HCT116 (cell line): Measurements from ENCODE around the gene CBFA2T3. TPM values are rescaled to one million over a fixed set of nuclear protein-coding genes. Genes with fewer than 3 reads are reported as not detected.
"Not testable (repeated sequence)": the region's sequence is repeated elsewhere in the genome, so short reads cannot be mapped to it uniquely, and the experiment has no call there.

ENCODE experiments used
- ATAC-seq: fragments of 200-7000 bp; cut with Tn5 transposase; 2 replicates; pipeline ENCODE4 v1.9.1; 2020; ENCODE audit warnings: mild to moderate bottlenecking, moderate library complexity
- BruUV-seq: library from RNA; stranded (reverse); fragments of 400-500 nt; replicated peaks from 2 replicates; lab custom pipeline; 2021; lab: Mats Ljungman, UMichigan
- CTCF ChIA-PET: fragments of 300-600 bp; sonication (Branson Sonifier 250); formaldehyde crosslinking; loops from one replicate; lab custom pipeline; 2021; ENCODE audit warnings: antibody characterized with exemption; lab: Charles Lee
- POLR2A ChIA-PET: fragments of 300-600, 350-600 bp; sonication (Branson Sonifier 250); formaldehyde crosslinking; loops from one replicate; lab custom pipeline; 2021; ENCODE audit warnings: antibody characterized with exemption; lab: Charles Lee
- RAD21 ChIA-PET, 2 experiments: fragments of 300-600 bp; sonication (Branson Sonifier 250); formaldehyde crosslinking; loops; one replicate each; lab custom pipeline; 2023; ENCODE audit warnings: low total read pairs in 2 of 2; ENCODE audit not compliant: uncharacterized antibody in 2 of 2, unreplicated experiment in 2 of 2, low non-redundant PET in 1 of 2; lab: Charles Lee
- DNase-seq: peaks from one replicate; pipeline ENCODE4 v3.0.0-alpha.2; 2010; ENCODE audit warnings: low read depth, low spot score
- H2AFZ ChIP-seq: fragments of 200-600 bp; shearing (Covaris generic), sonication (generic); 2 replicates; pipeline ENCODE4 v1.6.1; 2017; ENCODE audit warnings: low read depth, mixed run types, mixed read lengths, antibody characterized with exemption, low read length; ENCODE audit not compliant: poor library complexity, severe bottlenecking
- H3K27ac ChIP-seq: 2 replicates; pipeline ENCODE4 v1.5.1; 2012; ENCODE audit warnings: low read depth, low read length
- H3K27me3 ChIP-seq: fragments of 200-600 bp; sonication (generic); 2 replicates; pipeline ENCODE4 v1.6.1; 2016; ENCODE audit warnings: mixed run types, low read length, mixed read lengths; ENCODE audit not compliant: insufficient read depth
- H3K36me3 ChIP-seq, 2 experiments: fragments of 200-500 bp in 1 of 2; fragments of 200-600 bp in 1 of 2; sonication (Bioruptor generic) in 1 of 2; sonication (generic) in 1 of 2; 2 replicates each; pipeline versions ENCODE4 v1.5.1 to v1.6.1; 2014 to 2016; ENCODE audit warnings: low read length in 2 of 2, inconsistent platforms in 1 of 2, mixed read lengths in 1 of 2, mixed run types in 1 of 2; ENCODE audit not compliant: insufficient read depth in 2 of 2, control insufficient read depth in 1 of 2
- H3K4me1 ChIP-seq, 2 experiments: fragments of 200-600 bp in 1 of 2; sonication (generic) in 1 of 2; 2 replicates each; pipeline versions ENCODE4 v1.5.1 to v1.6.1; 2012 to 2017; ENCODE audit warnings: low read length in 2 of 2, inconsistent platforms in 1 of 2, mild to moderate bottlenecking in 1 of 2, mixed read lengths in 1 of 2, mixed run types in 1 of 2, moderate library complexity in 1 of 2; ENCODE audit not compliant: insufficient read depth in 2 of 2, control insufficient read depth in 1 of 2
- H3K4me2 ChIP-seq: fragments of 200-600 bp; sonication (generic); 2 replicates; pipeline ENCODE4 v1.6.1; 2017; ENCODE audit warnings: mixed run types, low read length, mixed read lengths
- H3K4me3 ChIP-seq, 2 experiments: fragments of 200-600 bp in 1 of 2; sonication (generic) in 1 of 2; replicated peaks in 1 of 2; 2 replicates each; pipeline ENCODE4 v1.5.1; 2011 to 2016; ENCODE audit warnings: low read length in 2 of 2, control low read depth in 1 of 2, low read depth in 1 of 2, mild to moderate bottlenecking in 1 of 2, mixed read lengths in 1 of 2, mixed run types in 1 of 2
- H3K79me2 ChIP-seq: fragments of 200-600 bp; sonication (generic); 2 replicates; pipeline ENCODE4 v1.6.1; 2017; ENCODE audit warnings: mild to moderate bottlenecking, mixed run types, low read length, moderate library complexity, mixed read lengths; ENCODE audit not compliant: insufficient read depth
- H3K9ac ChIP-seq: fragments of 200-600 bp; sonication (generic); 2 replicates; pipeline ENCODE4 v1.6.1; 2016; ENCODE audit warnings: low read length, mixed read lengths
- H3K9me2 ChIP-seq: fragments of 200-600 bp; sonication (generic), shearing (Covaris generic); 2 replicates; pipeline ENCODE4 v1.6.1; 2017; ENCODE audit warnings: mixed run types, mild to moderate bottlenecking, moderate library complexity; ENCODE audit not compliant: insufficient read depth
- H3K9me3 ChIP-seq, 2 experiments: fragments of 200-500 bp in 1 of 2; fragments of 200-600 bp in 1 of 2; sonication (Bioruptor generic) in 1 of 2; sonication (generic) in 1 of 2; 2 replicates each; pipeline ENCODE4 v1.6.1; 2014 to 2017; ENCODE audit warnings: low read length in 2 of 2, mixed read lengths in 2 of 2, inconsistent platforms in 1 of 2, low read depth in 1 of 2, mild to moderate bottlenecking in 1 of 2, mixed run types in 1 of 2, moderate library complexity in 1 of 2; ENCODE audit not compliant: control insufficient read depth in 1 of 2, insufficient read depth in 1 of 2
- H4K20me1 ChIP-seq: fragments of 200-600 bp; sonication (generic), shearing (Covaris generic); 2 replicates; pipeline ENCODE4 v1.6.1; 2017; ENCODE audit warnings: mixed run types, mild to moderate bottlenecking, moderate library complexity; ENCODE audit not compliant: insufficient read depth
- CTCF ChIP-seq, 3 experiments: fragments of 200-600 bp in 1 of 3; sonication (generic) in 1 of 3; IDR thresholded peaks in 2 of 3; conservative IDR thresholded peaks in 1 of 3; 2 replicates each; pipeline ENCODE4 v1.5.1; 2012 to 2017; ENCODE audit warnings: low read depth in 2 of 3, low read length in 2 of 3, antibody characterized with exemption in 1 of 3, borderline replicate concordance in 1 of 3, control low read depth in 1 of 3, mild to moderate bottlenecking in 1 of 3, mixed read lengths in 1 of 3, mixed run types in 1 of 3, moderate library complexity in 1 of 3; ENCODE audit not compliant: insufficient read depth in 1 of 3
- EGR1 ChIP-seq: IDR thresholded peaks from 2 replicates; pipeline ENCODE4 v1.6.1; 2012; ENCODE audit warnings: low read depth
- EZH2phosphoT487 ChIP-seq: fragments of 200-600 bp; IDR thresholded peaks from 2 replicates; pipeline ENCODE4 v1.6.1; 2018; ENCODE audit warnings: antibody characterized with exemption, borderline replicate concordance
- SIN3A ChIP-seq: IDR thresholded peaks from 2 replicates; pipeline ENCODE4 v1.6.1; 2012; ENCODE audit warnings: low read depth
- SP1 ChIP-seq: IDR thresholded peaks from 2 replicates; pipeline ENCODE4 v1.6.1; 2012; ENCODE audit warnings: low read depth
- SRF ChIP-seq: IDR thresholded peaks from 2 replicates; pipeline ENCODE4 v1.6.1; 2012; ENCODE audit warnings: low read depth
- TCF7L2 ChIP-seq: IDR thresholded peaks from 2 replicates; pipeline ENCODE4 v1.7.0; 2011; ENCODE audit warnings: borderline replicate concordance, inconsistent platforms; ENCODE audit not compliant: insufficient read depth, insufficient read length; ENCODE audit errors: extremely low read depth
- intact Hi-C: fragments of 100-400 bp; cut with micrococcal nuclease; formaldehyde crosslinking; loops from 2 replicates; pipeline ENCODE4 v1.10.0; 2022
- total RNA-seq: library from RNA; stranded (reverse); gene quantifications from one replicate; pipeline ENCODE4 v1.2.1, GENCODE V29; 2021; ENCODE audit not compliant: unreplicated experiment
- TF ChIP-seq, protein P1 (sequence below): IDR thresholded peaks from 2 replicates; pipeline ENCODE4 v1.6.1; 2012

CBFA2T3 gene
- total RNA-seq, 1 experiment from 2014 or later = 19.1 TPM

GRCh38 chr16:88895335-88895734, 81.7 kb downstream of the CBFA2T3 start (continued):
- no peak for TF ChIP-seq CTCF (IDR thresholded peaks at IDR 0.05 in 2 of 3, conservative IDR thresholded peaks at IDR 0.05 in 1 of 3; ENCODE audit: borderline replicate concordance in 1 of 3, insufficient read depth in 1 of 3, low read depth in 2 of 3, low read length in 2 of 3)
- TF ChIP-seq, protein P1, sequence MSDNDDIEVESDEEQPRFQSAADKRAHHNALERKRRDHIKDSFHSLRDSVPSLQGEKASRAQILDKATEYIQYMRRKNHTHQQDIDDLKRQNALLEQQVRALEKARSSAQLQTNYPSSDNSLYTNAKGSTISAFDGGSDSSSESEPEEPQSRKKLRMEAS = no peak
- no peak for TF ChIP-seq SRF
- no peak for TF ChIP-seq SP1
- no peak for TF ChIP-seq EGR1

- no peaks in the 10 kb centered on the region for H3K4me1 ChIP-seq
- no peaks in the 10 kb centered on the region for H3K9me2 ChIP-seq
- H3K4me2 ChIP-seq = no peak overlapping the region
- CTCF ChIA-PET = no interaction called here
- no peak overlapping the region for H3K27ac ChIP-seq
- no peaks in the 10 kb centered on the region for H4K20me1 ChIP-seq
- no TSS peak for BruUV-seq
- no peak overlapping the region for H2AFZ ChIP-seq
- ATAC-seq = no peak
- no peaks in the 10 kb centered on the region; a peak in 1 of 4 replicates for H3K36me3 ChIP-seq
- H3K9me3 ChIP-seq = no peaks in the 10 kb centered on the region
- no peak overlapping the region for H3K9ac ChIP-seq
- H3K27me3 ChIP-seq = no peaks in the 10 kb centered on the region
- H3K79me2 ChIP-seq = no peaks in the 10 kb centered on the region
- no peak for TF ChIP-seq TCF7L2
- no peak for TF ChIP-seq CTCF (IDR thresholded peaks at IDR 0.05 in 2 of 3, conservative IDR thresholded peaks at IDR 0.05 in 1 of 3; ENCODE audit: borderline replicate concordance in 1 of 3, insufficient read depth in 1 of 3, low read depth in 2 of 3, low read length in 2 of 3)
- TF ChIP-seq SIN3A = no peak
- TF ChIP-seq EZH2phosphoT487 = no peak
- DNase-seq = no peak
- no peak overlapping the region for H3K4me3 ChIP-seq
- intact Hi-C loops = no loop called here
- RAD21 ChIA-PET = no interaction called here
- POLR2A ChIA-PET = no interaction called here
Measured at GRCh38 chr16:88894681-88895300, 82.2 kb downstream of the CBFA2T3 start.

- H3K9me2 ChIP-seq, ATAC-seq, POLR2A ChIA-PET, H4K20me1 ChIP-seq, H2AFZ ChIP-seq, H3K9ac ChIP-seq, H3K27me3 ChIP-seq, H3K36me3 ChIP-seq, H3K4me3 ChIP-seq, intact Hi-C loops, H3K27ac ChIP-seq, CTCF ChIA-PET, H3K4me1 ChIP-seq, H3K4me2 ChIP-seq, DNase-seq, BruUV-seq, H3K9me3 ChIP-seq, RAD21 ChIA-PET, H3K79me2 ChIP-seq: not testable (repeated sequence)
Measured at GRCh38 chr16:88894266-88894665, 82.7 kb downstream of the CBFA2T3 start.
